ENCODE results near the gene TMEM59L. TPM values are rescaled to one million over a fixed set of nuclear protein-coding genes. Genes with fewer than 3 reads are reported as not detected.
A peak's percentile ranks its signal among the peaks of the same experiment; 100 is the strongest.

Gene TMEM59L
- total RNA-seq, 1 donor from 2014 or later = 0.40 TPM

GRCh38 chr19:18636969-18637629, 24.4 kb downstream of the TMEM59L start, which contains the start of gene KLHL26:
Gene KLHL26 (plus strand): TSS chr19:18637028. CDS start chr19:18637055, 27 bp downstream.
- no peak for DNase-seq (ENCODE audit: low read depth)

- DNase-seq (ENCODE audit: low read depth) = peak; percentile 36
Measured at GRCh38 chr19:18637673-18638630, 25.3 kb downstream of the TMEM59L start.

GRCh38 chr19:18639706-18640243, 27.1 kb downstream of the TMEM59L start:
- no peak for DNase-seq (ENCODE audit: low read depth)

- no peak for DNase-seq (ENCODE audit: low read depth)
Measured at GRCh38 chr19:18644196-18645034, 31.7 kb downstream of the TMEM59L start.

GRCh38 chr19:18645035-18645511, 32.4 kb downstream of the TMEM59L start:
- DNase-seq (ENCODE audit: low read depth) = no peak

- no peak for DNase-seq (ENCODE audit: low read depth)
Measured at GRCh38 chr19:18646535-18647370, 34.1 kb downstream of the TMEM59L start.

- no peak for DNase-seq (ENCODE audit: low read depth)
Measured at GRCh38 chr19:18647371-18647767, 34.7 kb downstream of the TMEM59L start.

- DNase-seq (ENCODE audit: low read depth) = no peak
Measured at GRCh38 chr19:18647807-18648206, 35.1 kb downstream of the TMEM59L start.

- no peak for DNase-seq (ENCODE audit: low read depth)
Measured at GRCh38 chr19:18648973-18649315, 36.3 kb downstream of the TMEM59L start.

- DNase-seq (ENCODE audit: low read depth) = no peak
Measured at GRCh38 chr19:18649371-18650020, 36.8 kb downstream of the TMEM59L start.

- no peak for DNase-seq (ENCODE audit: low read depth)
Measured at GRCh38 chr19:18650021-18650390, 37.3 kb downstream of the TMEM59L start.

- no peak for DNase-seq (ENCODE audit: low read depth)
Measured at GRCh38 chr19:18650468-18651041, 37.9 kb downstream of the TMEM59L start.

GRCh38 chr19:18651300-18651699, 38.6 kb downstream of the TMEM59L start:
- no peak for DNase-seq (ENCODE audit: low read depth)

- DNase-seq (ENCODE audit: low read depth) = no peak
Measured at GRCh38 chr19:18651733-18652132, 39.1 kb downstream of the TMEM59L start.

- no peak for DNase-seq (ENCODE audit: low read depth)
Measured at GRCh38 chr19:18653853-18654252, 41.2 kb downstream of the TMEM59L start.

- DNase-seq (ENCODE audit: low read depth) = no peak
Measured at GRCh38 chr19:18654469-18654868, 41.8 kb downstream of the TMEM59L start.

GRCh38 chr19:18655173-18655844, 42.6 kb downstream of the TMEM59L start:
- DNase-seq (ENCODE audit: low read depth) = no peak

- no peak for DNase-seq (ENCODE audit: low read depth)
Measured at GRCh38 chr19:18656337-18657086, 43.8 kb downstream of the TMEM59L start.

Measured in renal cortical epithelial cell (primary cell).